ENCODE data around the gene AP2B1.

Gene AP2B1

GRCh38 chr17:35627417-35627816 is 40.3 kb downstream of the AP2B1 start:
- DNase-seq (ENCODE audit: low read depth, low spot score) = no peak

GRCh38 chr17:35630530-35631148 is 43.5 kb downstream of the AP2B1 start:
- DNase-seq (ENCODE audit: low read depth, low spot score) = no peak

GRCh38 chr17:35641032-35641431 is 53.9 kb downstream of the AP2B1 start:
- no peak for DNase-seq (ENCODE audit: low read depth, low spot score)

DNA sequence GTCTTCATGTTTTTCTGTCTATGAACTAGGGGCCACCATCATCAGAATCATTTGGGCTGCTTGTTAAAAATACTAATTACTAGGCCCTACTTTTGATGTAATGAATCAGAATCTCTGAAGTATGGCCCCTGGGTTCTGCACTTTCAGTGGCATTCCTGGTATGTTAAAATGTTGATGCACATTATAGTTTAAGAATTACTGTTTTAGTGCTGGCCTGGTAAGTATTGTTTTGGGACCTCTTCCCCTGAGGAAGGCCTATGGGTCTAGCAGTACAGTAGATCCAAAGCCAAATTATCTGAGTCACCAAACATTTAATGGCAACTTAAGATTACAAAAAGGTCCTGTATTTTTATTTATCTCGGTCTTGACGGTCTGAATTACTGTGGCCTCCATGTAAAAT is 58.8 kb downstream of the AP2B1 start:
- no peak for DNase-seq (ENCODE audit: low read depth, low spot score)

DNA sequence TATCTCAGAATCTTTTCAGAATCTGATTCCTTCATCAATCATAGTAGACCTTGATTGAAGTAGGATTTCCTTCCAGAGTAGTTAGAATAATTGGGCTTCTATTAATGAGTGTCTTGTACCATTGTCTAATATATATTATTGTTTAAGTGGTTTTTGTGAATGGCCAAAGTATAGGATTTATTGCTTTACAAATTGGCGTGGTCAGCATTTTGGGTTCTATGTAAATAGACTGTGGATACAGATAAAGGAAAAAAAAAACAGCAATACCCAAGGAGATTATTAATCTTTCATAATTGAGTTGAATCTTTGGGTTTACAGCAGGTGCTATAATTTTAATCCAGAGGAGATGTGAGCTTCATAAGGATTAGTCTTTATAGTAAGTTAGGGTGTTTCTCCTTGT is 64.3 kb downstream of the AP2B1 start:
- no peak for DNase-seq (ENCODE audit: low read depth, low spot score)

GRCh38 chr17:35653619-35654361 is 66.7 kb downstream of the AP2B1 start:
- no peak for DNase-seq (ENCODE audit: low read depth, low spot score)

DNA sequence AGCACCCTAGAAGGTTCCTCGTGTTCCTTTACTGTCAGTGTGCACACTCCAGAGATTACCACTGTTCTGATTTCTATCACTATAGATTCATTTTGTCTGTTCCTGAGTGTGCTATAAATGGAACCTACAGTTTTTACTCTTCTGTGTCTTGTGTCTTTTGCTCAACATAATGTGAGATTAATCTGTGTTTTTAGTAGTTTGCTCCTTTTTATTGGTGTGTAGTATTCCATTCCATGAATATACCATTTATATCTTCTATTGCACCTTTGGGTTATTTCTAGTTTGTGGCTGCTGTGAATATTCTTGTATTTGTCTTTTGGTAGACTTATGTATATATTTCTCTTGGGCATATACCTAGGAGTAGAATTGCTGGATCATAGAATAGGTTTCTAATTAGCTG is 68.2 kb downstream of the AP2B1 start:
- no peak for DNase-seq (ENCODE audit: low read depth, low spot score)

DNA sequence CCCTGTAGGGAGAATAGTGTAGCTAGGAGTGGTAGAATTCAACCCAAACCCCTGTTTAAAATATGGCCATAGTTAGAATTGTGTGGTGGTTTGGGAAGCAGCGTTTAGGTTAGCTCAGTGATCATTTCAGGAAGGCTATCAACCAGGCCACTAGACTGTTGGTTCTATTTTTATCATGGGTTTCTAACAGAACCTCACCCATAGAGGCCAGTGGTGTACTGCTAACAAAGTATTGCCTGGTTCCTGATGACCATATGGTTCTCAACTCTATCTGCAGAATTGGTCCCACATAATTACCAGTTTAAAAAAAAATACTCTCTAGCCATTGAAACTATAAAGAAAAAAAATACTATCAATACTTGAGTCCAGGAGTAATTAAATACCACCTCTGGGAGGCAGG is 73.8 kb downstream of the AP2B1 start:
- DNase-seq (ENCODE audit: low read depth, low spot score) = no peak

DNA sequence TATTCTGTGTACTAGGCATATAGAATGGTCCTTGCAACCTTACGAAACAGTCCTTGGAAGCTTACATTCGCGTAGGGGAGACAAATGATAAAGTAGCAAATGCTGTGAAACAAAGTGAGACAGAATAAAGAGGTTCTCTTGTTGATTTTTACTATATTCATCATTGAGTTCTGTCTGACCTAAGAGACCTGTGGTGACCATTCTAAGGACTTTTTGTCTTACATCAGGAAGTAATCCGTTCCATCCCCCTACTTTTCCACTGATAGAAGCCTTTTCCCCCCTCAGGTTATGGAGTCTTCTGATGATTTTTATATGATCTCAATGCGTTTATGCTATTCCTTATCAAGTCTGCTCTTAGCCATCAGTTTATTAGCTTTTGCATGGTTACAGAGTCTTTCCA is 77.6 kb downstream of the AP2B1 start:
- no peak for DNase-seq (ENCODE audit: low read depth, low spot score)

- no peak for DNase-seq (ENCODE audit: low read depth, low spot score)
These were observed 78.5 kb downstream of the AP2B1 start for GRCh38 chr17:35665662-35666061.

- DNase-seq (ENCODE audit: low read depth, low spot score) = no peak
These were observed 78.9 kb downstream of the AP2B1 start for GRCh38 chr17:35666070-35666469.

- DNase-seq (ENCODE audit: low read depth, low spot score) = no peak
These were observed 79.9 kb downstream of the AP2B1 start for GRCh38 chr17:35666967-35667532.

DNA sequence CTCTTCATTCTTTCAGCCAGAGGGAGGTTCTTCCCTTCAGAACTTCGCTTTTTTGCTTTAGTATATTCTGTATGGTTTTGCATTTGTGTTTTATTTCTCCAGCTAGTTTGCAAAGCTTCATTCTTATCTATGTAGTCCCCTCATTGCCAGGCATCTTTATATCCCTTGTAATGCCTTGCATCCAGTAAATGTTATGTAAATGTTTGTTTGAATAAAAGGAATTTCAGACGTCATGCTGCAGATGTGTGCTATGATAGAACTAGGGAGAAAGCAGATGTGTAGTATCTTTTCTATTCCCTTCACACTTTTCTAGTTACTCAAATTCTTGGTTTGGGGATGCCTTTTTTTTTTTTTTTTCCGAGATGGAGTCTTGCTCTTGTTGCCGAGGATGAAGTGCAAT is 81.7 kb downstream of the AP2B1 start:
- DNase-seq (ENCODE audit: low read depth, low spot score) = no peak

GRCh38 chr17:35674552-35674951 is 87.4 kb downstream of the AP2B1 start:
- no peak for DNase-seq (ENCODE audit: low read depth, low spot score)

DNA sequence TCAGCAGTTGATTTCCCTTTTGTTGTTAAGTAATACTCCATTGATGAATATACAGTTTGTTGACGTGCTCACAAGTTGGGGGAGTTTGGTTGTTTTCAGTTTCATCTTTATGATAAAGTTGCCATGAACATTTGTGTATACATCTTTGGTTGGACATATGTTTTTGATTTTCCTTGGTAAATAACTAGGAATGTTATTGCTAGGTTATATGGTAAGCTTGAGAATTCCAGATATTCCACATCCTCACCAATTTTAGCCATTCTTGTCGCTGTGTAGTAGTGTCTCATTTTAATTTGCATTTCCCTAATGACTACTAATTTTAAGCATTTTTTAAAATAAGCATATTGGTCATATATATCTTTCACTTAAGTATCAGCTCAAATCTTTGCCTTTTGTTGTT is 89.3 kb downstream of the AP2B1 start:
- DNase-seq (ENCODE audit: low read depth, low spot score) = no peak

DNA sequence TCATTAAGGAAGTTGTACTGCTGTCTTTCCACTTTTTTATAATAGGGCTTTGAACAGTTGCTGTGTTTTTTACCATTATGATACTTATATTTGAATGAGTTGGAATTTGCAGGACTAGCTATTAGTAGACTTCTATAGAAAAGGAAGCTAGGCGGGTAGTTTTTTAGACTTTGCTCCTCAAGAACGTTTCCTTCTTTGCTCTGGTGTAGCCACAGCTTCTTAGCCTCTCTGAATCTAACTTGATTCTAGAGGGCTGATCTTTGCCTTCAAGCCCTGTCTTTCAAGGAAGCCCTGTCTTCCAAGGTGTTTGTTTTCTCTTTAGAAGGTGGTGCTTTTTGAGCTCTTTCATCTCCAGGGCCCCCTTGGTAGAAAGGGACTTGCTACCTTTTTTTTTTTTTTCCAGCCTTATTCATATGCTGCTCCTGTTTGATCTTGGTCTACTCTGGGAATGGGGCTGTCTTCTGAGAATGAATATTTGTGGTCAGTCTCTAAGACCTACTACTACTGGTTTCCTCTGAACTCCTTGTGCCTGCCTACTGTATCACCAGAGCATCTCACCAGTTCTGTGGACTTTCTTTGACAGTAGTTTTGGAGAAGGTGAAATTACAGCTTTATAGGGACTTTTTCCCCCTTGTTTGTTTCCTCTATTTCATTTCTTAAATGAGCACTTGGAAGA is 92.0 kb downstream of the AP2B1 start:
- no peak for DNase-seq (ENCODE audit: low read depth, low spot score)

DNA sequence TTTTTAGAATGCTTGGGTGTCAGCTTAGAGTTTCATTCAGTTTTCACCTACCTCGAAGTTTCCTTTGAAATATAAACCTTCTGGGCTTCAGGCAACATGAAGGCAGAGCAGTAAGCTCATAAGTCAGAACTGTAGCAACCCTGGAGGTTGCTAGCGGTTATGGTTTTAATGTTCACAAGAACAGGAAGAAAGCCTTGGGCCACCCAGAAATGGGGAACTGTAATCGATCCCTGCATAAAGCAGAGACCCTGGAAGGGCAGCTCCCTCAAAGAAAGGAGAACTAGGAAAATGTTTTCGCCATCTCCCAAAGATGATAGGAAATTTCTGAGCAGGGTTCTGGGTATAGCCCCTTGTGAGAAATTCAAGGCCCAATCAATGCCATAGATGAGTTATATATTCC is 96.5 kb downstream of the AP2B1 start:
- no peak for DNase-seq (ENCODE audit: low read depth, low spot score)

- DNase-seq (ENCODE audit: low read depth, low spot score) = no peak
These were observed 97.1 kb downstream of the AP2B1 start for GRCh38 chr17:35684055-35684802.

- no peak for DNase-seq (ENCODE audit: low read depth, low spot score)
These were observed 105.5 kb downstream of the AP2B1 start for GRCh38 chr17:35692512-35693210.

GRCh38 chr17:35693662-35694061 is 106.5 kb downstream of the AP2B1 start:
- DNase-seq (ENCODE audit: low read depth, low spot score) = no peak

- DNase-seq (ENCODE audit: low read depth, low spot score) = no peak
These were observed 107.8 kb downstream of the AP2B1 start for GRCh38 chr17:35694906-35695305.
